Activated CD4-positive, alpha-beta memory T cell treated with anti-CD3 and anti-CD28 coated beads for 36 hours (primary cell): ENCODE measurements around the gene GRPR. TPM values are rescaled to one million over a fixed set of nuclear protein-coding genes. Genes with fewer than 3 reads are reported as not detected.

Experiments used
- CTCF ChIA-PET: fragments of 350-600 bp; sonication (Branson Sonifier 250); formaldehyde crosslinking; loops from one replicate; lab custom pipeline; 2021; ENCODE audit warnings: antibody characterized with exemption, inconsistent platforms; lab: Charles Lee
- POLR2A ChIA-PET: fragments of 350-600 bp; sonication (Branson Sonifier 250); formaldehyde crosslinking; loops from one replicate; lab custom pipeline; 2021; ENCODE audit warnings: antibody characterized with exemption; lab: Charles Lee
- DNase-seq: peaks from one replicate; pipeline ENCODE4 v3.0.0-alpha.2; 2020
- H3K27ac Mint-ChIP-seq: one replicate; pipeline ENCODE4 v1.8.0; 2021; ENCODE audit warnings: mixed read lengths
- H3K27me3 Mint-ChIP-seq: one replicate; pipeline ENCODE4 v1.8.0; 2021; ENCODE audit warnings: mixed read lengths
- H3K36me3 Mint-ChIP-seq: one replicate; pipeline ENCODE4 v1.8.0; 2021; ENCODE audit warnings: mixed read lengths
- H3K4me1 Mint-ChIP-seq: one replicate; pipeline ENCODE4 v1.8.0; 2021; ENCODE audit warnings: low read depth, mixed read lengths
- H3K4me3 Mint-ChIP-seq: one replicate; pipeline ENCODE4 v1.8.0; 2021; ENCODE audit warnings: mild to moderate bottlenecking, mixed read lengths
- H3K9me3 Mint-ChIP-seq: one replicate; pipeline ENCODE4 v1.8.0; 2021; ENCODE audit warnings: mixed read lengths
- intact Hi-C: fragments of 100-400 bp; cut with micrococcal nuclease; formaldehyde crosslinking; loops from one replicate; pipeline ENCODE4 v1.15.1; 2023
- total RNA-seq, 2 experiments: library from RNA; stranded (reverse); gene quantifications; one replicate each; pipeline ENCODE4 v1.2.3, GENCODE V29; 2021

The GRPR gene
- total RNA-seq: not detected

DNA sequence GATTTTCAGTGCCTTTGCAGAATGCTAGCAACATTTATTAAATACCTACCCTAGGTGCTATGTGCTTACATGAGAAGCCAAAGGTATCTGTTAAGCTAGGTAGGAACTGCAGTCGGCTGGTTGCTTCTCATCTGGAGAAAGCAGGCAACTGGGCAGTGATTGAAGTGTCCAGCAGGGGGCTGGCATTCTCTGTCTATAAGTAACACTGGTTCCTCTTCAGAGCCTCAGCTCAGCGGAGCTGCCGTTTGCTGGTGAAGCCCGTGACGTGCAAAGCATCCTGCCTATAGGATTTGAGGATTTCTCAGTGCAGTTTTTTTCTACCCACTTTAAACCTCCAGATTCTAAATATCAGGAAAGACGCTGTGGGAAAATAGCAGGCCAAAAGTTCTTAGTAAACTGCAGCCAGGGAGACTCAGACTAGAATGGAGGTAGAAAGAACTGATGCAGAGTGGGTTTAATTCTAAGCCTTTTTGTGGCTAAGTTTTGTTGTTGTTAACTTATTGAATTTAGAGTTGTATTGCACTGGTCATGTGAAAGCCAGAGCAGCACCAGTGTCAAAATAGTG is at the start of gene GRPR:
Gene GRPR (plus strand): TSS at position 344 of the 565 bp plus-strand sequence. CDS start 389 bp downstream, outside the sequence.
- intact Hi-C loops: loop anchor here (10.0 kb wide), 1 partner anchor 551 kb away; no protein-coding TSS in a partner anchor

GRCh38 chrX:16075087-16075486 is 48.3 kb upstream of the GRPR start:
- no peak overlapping the region for H3K4me3 Mint-ChIP-seq
- H3K9me3 Mint-ChIP-seq: peaks cover 4% of the 10 kb centered on the region
- intact Hi-C loops: no loop called here
- H3K27me3 Mint-ChIP-seq: no peaks in the 10 kb centered on the region
- no peak overlapping the region for H3K27ac Mint-ChIP-seq
- CTCF ChIA-PET: no interaction called here
- POLR2A ChIA-PET: no interaction called here
- no peaks in the 10 kb centered on the region for H3K4me1 Mint-ChIP-seq
- no peaks in the 10 kb centered on the region for H3K36me3 Mint-ChIP-seq
- no peak for DNase-seq

More for the DNA sequence above, at the start of gene GRPR:
- no peak within 1 kb of the TSS for H3K27ac Mint-ChIP-seq
- H3K36me3 Mint-ChIP-seq: no peaks in the 10 kb centered on the region
- DNase-seq: peak; percentile 69
- H3K27me3 Mint-ChIP-seq: peaks cover 4% of the 10 kb centered on the region
- ChIA-PET POLR2A (no interaction called here), CTCF (interaction anchor here (0.6 to 2.8 kb wide), 9 partner anchors 11 to 572 kb away, joined by 3 to 15 read pairs (median 4); no protein-coding TSS in a partner anchor)
- peaks cover 19% of the 10 kb centered on the region for H3K4me1 Mint-ChIP-seq
- H3K9me3 Mint-ChIP-seq: no peaks in the 10 kb centered on the region
- H3K4me3 Mint-ChIP-seq: no peak within 1 kb of the TSS

DNA sequence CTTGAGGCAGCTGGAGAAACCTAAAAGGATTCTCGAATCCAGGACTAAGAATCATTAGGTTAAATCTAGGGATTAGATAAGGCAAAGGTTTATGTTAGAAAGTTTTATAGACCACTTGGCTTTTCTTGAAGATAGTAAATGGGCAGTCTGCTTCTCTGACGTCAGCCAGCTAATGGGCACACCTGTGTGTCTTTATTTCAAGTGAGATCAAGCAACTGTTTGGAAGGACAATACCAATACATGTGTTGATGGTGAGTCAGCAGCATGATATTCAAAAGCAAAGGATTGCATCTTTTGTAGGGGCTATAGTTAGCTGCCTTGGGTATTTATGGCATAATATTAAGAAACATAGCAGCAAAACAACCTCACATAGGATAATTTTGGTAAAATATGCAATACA is 46.5 kb upstream of the GRPR start:
- CTCF ChIA-PET: no interaction called here
- Mint-ChIP-seq H3K4me3 (no peak overlapping the region), H3K27ac (no peak overlapping the region), H3K36me3 (no peaks in the 10 kb centered on the region), H3K4me1 (no peaks in the 10 kb centered on the region), H3K27me3 (no peaks in the 10 kb centered on the region), H3K9me3 (peaks cover 1% of the 10 kb centered on the region)
- intact Hi-C loops: no loop called here
- no peak for DNase-seq
- POLR2A ChIA-PET: no interaction called here

DNA sequence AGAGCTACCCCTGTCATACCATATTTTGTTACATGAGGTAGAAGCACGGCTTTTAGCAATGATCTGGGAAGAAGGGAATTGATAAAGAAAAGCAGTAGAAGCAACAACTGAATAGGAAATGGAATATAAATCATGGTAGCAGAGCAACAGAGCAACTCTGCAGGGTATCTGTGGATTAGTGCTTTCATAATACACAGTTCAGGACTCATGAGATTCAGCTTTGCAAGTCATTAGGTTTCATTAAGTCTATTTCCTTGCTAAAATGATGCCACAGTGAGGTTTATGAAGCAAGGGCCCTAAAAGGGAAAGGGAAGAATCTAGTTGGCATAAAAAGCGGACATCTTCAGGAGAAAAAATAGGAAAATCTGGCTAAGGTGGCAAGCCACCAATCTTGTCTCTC is 45.6 kb upstream of the GRPR start:
- Mint-ChIP-seq H3K9me3 (no peaks in the 10 kb centered on the region), H3K27ac (no peak overlapping the region), H3K4me3 (no peak overlapping the region), H3K36me3 (no peaks in the 10 kb centered on the region), H3K4me1 (no peaks in the 10 kb centered on the region), H3K27me3 (no peaks in the 10 kb centered on the region)
- CTCF ChIA-PET: no interaction called here
- POLR2A ChIA-PET: no interaction called here
- intact Hi-C loops: no loop called here
- no peak for DNase-seq

- peaks cover 2% of the 10 kb centered on the region for H3K27me3 Mint-ChIP-seq
- DNase-seq: no peak
- intact Hi-C loops: no loop called here
- POLR2A ChIA-PET: no interaction called here
- no peaks in the 10 kb centered on the region for H3K9me3 Mint-ChIP-seq
- CTCF ChIA-PET: interaction anchor here (1.2 kb wide), 1 partner anchor 20 kb away, joined by 7 read pairs; no protein-coding TSS in a partner anchor
- no peaks in the 10 kb centered on the region for H3K4me1 Mint-ChIP-seq
- H3K4me3 Mint-ChIP-seq: no peak overlapping the region
- H3K27ac Mint-ChIP-seq: no peak overlapping the region
- H3K36me3 Mint-ChIP-seq: no peaks in the 10 kb centered on the region
Measured at GRCh38 chrX:16081357-16081756, 42.0 kb upstream of the GRPR start.

DNA sequence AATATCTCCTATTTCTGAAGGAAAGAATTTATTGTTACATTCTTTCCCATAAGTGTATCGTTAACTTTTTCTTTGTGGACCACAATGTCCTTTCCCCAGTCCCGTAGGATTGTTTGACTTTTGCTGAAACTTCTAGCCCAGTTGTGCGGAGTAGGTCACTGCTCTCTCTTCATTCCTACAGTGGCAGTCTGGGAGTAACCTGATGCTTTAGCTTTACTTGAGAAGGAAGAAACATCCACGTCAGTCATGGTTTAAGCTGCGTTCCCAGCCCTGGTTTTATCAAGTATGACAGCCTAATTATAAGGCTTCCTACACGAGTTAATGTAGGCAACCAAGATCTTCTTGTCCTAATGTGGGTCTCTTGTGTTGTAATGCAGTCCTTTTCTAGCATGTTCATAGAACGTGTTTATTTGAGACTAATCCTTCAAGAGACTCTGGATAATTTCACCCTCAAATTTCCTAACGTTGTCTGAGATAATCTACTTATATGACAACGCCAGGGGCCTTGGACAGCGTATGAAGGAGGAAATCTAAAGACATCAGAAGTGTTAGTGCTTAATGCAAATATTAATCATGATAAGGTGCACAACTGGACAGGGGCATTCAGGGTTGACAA is 40.8 kb upstream of the GRPR start:
- no peak overlapping the region for H3K4me3 Mint-ChIP-seq
- peaks cover 2% of the 10 kb centered on the region for H3K27me3 Mint-ChIP-seq
- no peak overlapping the region for H3K27ac Mint-ChIP-seq
- intact Hi-C loops: no loop called here
- ChIA-PET POLR2A (no interaction called here), CTCF (no interaction called here)
- H3K36me3 Mint-ChIP-seq: no peaks in the 10 kb centered on the region
- no peaks in the 10 kb centered on the region for H3K9me3 Mint-ChIP-seq
- no peaks in the 10 kb centered on the region for H3K4me1 Mint-ChIP-seq
- no peak for DNase-seq

DNA sequence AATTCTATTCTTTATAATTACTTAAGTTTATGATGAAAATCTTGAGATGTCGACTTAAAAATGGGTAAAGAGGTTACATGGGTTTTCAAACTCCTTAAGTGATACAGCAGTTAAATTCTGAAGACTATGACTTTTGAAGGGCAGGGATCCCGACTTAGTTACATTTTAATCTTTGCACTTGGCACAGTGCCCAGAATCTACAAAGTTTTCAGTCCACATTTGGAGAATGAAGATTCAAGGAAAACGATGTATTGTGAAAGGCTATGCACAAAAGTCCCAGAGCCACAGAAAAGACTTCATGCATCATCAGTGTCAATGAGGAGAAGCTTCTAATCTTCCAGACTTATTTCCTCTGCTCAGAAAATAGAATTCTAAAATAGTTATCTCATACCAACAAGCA is 36.3 kb upstream of the GRPR start:
- Mint-ChIP-seq H3K27me3 (peaks cover 2% of the 10 kb centered on the region), H3K4me1 (no peaks in the 10 kb centered on the region), H3K36me3 (no peaks in the 10 kb centered on the region), H3K27ac (no peak overlapping the region), H3K9me3 (no peaks in the 10 kb centered on the region), H3K4me3 (no peak overlapping the region)
- intact Hi-C loops: no loop called here
- no peak for DNase-seq
- ChIA-PET POLR2A (no interaction called here), CTCF (no interaction called here)

GRCh38 chrX:16089086-16089485 is 34.3 kb upstream of the GRPR start:
- no peak overlapping the region for H3K27ac Mint-ChIP-seq
- intact Hi-C loops: no loop called here

DNA sequence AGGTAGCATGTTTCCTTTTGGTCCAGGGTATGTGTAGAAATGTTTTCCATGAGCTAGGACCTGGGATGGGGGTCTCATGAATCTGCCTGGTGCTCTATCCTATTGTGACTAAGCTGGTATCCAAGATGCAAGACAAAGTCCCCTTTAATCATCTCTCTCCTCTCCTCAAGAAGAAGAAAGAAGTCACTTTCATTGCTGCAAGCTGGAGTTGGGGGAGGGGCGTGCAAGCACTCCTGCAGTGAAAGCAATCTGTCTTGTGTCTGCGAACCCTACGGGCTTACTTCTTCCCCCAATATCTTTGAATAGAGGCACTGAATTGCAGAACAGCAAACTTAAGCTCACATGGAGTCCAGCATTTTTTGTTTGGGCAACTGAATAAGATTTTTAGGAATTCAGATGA is 27.2 kb upstream of the GRPR start:
- Mint-ChIP-seq H3K27me3 (peaks cover 2% of the 10 kb centered on the region), H3K36me3 (no peaks in the 10 kb centered on the region), H3K4me3 (no peak overlapping the region), H3K27ac (no peak overlapping the region), H3K4me1 (no peaks in the 10 kb centered on the region), H3K9me3 (peaks cover 2% of the 10 kb centered on the region)
- ChIA-PET POLR2A (no interaction called here), CTCF (no interaction called here)
- no peak for DNase-seq
- intact Hi-C loops: no loop called here

More at GRCh38 chrX:16089086-16089485, 34.3 kb upstream of the GRPR start:
- no peak overlapping the region for H3K4me3 Mint-ChIP-seq
- POLR2A ChIA-PET: no interaction called here
- no peaks in the 10 kb centered on the region for H3K9me3 Mint-ChIP-seq
- no peaks in the 10 kb centered on the region for H3K4me1 Mint-ChIP-seq
- CTCF ChIA-PET: no interaction called here
- DNase-seq: no peak
- H3K36me3 Mint-ChIP-seq: no peaks in the 10 kb centered on the region
- peaks cover 2% of the 10 kb centered on the region for H3K27me3 Mint-ChIP-seq

DNA sequence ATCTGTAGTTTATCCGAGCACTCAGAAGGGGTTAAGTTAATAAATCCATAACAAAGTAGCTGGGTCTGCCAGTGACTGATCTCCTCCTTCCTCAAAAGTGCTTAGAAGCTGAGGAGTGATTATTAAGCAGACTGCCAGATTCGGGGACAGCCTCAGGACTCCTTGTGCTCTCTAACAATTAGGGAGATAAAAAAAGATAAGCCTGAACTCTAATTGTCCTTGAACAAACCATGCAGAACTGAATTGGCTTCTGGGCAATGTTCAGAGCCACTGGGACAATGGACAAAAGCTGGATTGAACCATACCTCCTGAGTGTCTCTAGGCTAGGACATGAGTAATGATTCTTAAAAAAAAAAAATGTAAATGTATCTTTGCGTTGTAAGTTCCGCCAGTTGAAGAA is 22.7 kb upstream of the GRPR start:
- Mint-ChIP-seq H3K9me3 (no peaks in the 10 kb centered on the region), H3K4me3 (no peak overlapping the region), H3K4me1 (no peaks in the 10 kb centered on the region), H3K27ac (no peak overlapping the region), H3K27me3 (peaks cover 4% of the 10 kb centered on the region), H3K36me3 (no peaks in the 10 kb centered on the region)
- DNase-seq: no peak
- intact Hi-C loops: no loop called here
- POLR2A ChIA-PET: no interaction called here
- CTCF ChIA-PET: no interaction called here

DNA sequence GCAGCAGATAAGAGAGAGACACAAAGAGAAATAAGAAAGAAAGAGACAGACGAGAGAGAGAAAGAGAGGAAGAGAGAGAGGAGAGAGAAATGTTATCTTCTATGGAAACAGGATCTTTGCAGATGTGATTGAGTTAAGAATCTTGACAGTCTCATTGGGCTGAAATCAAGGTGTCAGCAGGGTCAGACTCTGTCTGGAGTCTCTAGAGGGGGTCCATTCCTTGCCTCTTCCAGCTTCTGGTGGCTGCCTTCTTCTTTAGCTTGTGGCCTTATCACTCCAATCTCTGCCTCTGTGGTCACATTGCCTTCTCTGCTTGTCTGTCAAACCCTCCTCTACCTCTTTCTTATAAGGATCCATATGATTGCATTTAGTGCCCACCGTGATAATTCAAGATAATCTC is 21.8 kb upstream of the GRPR start:
- H3K27me3 Mint-ChIP-seq: peaks cover 4% of the 10 kb centered on the region
- POLR2A ChIA-PET: no interaction called here
- H3K9me3 Mint-ChIP-seq: no peaks in the 10 kb centered on the region
- intact Hi-C loops: no loop called here
- H3K4me3 Mint-ChIP-seq: no peak overlapping the region
- CTCF ChIA-PET: no interaction called here
- H3K36me3 Mint-ChIP-seq: no peaks in the 10 kb centered on the region
- H3K4me1 Mint-ChIP-seq: no peaks in the 10 kb centered on the region
- DNase-seq: no peak
- H3K27ac Mint-ChIP-seq: no peak overlapping the region

- no peak overlapping the region for H3K4me3 Mint-ChIP-seq
- no peaks in the 10 kb centered on the region for H3K9me3 Mint-ChIP-seq
- POLR2A ChIA-PET: no interaction called here
- H3K36me3 Mint-ChIP-seq: no peaks in the 10 kb centered on the region
- no peaks in the 10 kb centered on the region for H3K4me1 Mint-ChIP-seq
- H3K27me3 Mint-ChIP-seq: peaks cover 4% of the 10 kb centered on the region
- no peak for DNase-seq
- CTCF ChIA-PET: no interaction called here
- intact Hi-C loops: no loop called here
- no peak overlapping the region for H3K27ac Mint-ChIP-seq
Measured at GRCh38 chrX:16103625-16104024, 19.7 kb upstream of the GRPR start.

GRCh38 chrX:16112428-16112827 is 10.9 kb upstream of the GRPR start:
- Mint-ChIP-seq H3K4me3 (no peak overlapping the region), H3K27me3 (no peaks in the 10 kb centered on the region), H3K36me3 (no peaks in the 10 kb centered on the region), H3K9me3 (no peaks in the 10 kb centered on the region), H3K4me1 (no peaks in the 10 kb centered on the region), H3K27ac (no peak overlapping the region)
- ChIA-PET POLR2A (no interaction called here), CTCF (interaction anchor here (0.9 kb wide), 1 partner anchor 10 kb away, joined by 4 read pairs; the partner anchor contains the start of gene GRPR)
- DNase-seq: no peak
- intact Hi-C loops: no loop called here
